Measurements from ENCODE around the gene NAA25.
A peak's percentile ranks its signal among the peaks of the same experiment; 100 is the strongest.

GRCh38 chr12:112125250-112125999, 16.8 kb upstream of the NAA25 start, which contains the start of gene TRAFD1:
- TF ChIP-seq, protein P1, sequence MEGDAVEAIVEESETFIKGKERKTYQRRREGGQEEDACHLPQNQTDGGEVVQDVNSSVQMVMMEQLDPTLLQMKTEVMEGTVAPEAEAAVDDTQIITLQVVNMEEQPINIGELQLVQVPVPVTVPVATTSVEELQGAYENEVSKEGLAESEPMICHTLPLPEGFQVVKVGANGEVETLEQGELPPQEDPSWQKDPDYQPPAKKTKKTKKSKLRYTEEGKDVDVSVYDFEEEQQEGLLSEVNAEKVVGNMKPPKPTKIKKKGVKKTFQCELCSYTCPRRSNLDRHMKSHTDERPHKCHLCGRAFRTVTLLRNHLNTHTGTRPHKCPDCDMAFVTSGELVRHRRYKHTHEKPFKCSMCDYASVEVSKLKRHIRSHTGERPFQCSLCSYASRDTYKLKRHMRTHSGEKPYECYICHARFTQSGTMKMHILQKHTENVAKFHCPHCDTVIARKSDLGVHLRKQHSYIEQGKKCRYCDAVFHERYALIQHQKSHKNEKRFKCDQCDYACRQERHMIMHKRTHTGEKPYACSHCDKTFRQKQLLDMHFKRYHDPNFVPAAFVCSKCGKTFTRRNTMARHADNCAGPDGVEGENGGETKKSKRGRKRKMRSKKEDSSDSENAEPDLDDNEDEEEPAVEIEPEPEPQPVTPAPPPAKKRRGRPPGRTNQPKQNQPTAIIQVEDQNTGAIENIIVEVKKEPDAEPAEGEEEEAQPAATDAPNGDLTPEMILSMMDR (conservative IDR thresholded peaks at IDR 0.05; ENCODE audit: low read depth, low read length), result no peak
- no peak for TF ChIP-seq SMC3 (IDR thresholded peaks at IDR 0.05; ENCODE audit: low read depth, low read length)
- peak; percentile 97 for TF ChIP-seq POLR2A (IDR thresholded peaks at IDR 0.05; ENCODE audit: low read depth, low read length)
- no peak for TF ChIP-seq CHD1 (IDR thresholded peaks at IDR 0.05; ENCODE audit: low read depth, low read length)
- no peak for TF ChIP-seq CEBPB (IDR thresholded peaks at IDR 0.05; ENCODE audit: low read depth, low read length)
- TF ChIP-seq MXI1 (IDR thresholded peaks at IDR 0.05; ENCODE audit: borderline replicate concordance, low read depth, low read length), result peak; percentile 71; the same call in 1 of the 2 replicates
- TF ChIP-seq FOS (IDR thresholded peaks at IDR 0.05; ENCODE audit: low read depth, low read length), result peak; percentile 77; the same call in 1 of the 2 replicates
- TF ChIP-seq USF2 (IDR thresholded peaks at IDR 0.05; ENCODE audit: low read depth, low read length), result peak; percentile 49; the same call in 1 of the 2 replicates

Data from IMR-90 (cell line).